MM.1S (cell line): Measurements from ENCODE around the gene SFTA2.

Source experiments
- CTCF ChIP-seq: fragments of 300-600 bp; sonication (generic); IDR thresholded peaks from 2 replicates; pipeline ENCODE4 v1.5.1; 2016; ENCODE audit warnings: antibody characterized with exemption, low read length, mixed read lengths
- EZH2 ChIP-seq: fragments of 300-600 bp; sonication (generic); optimal IDR thresholded peaks from 2 replicates; pipeline ENCODE3; 2017; ENCODE audit warnings: low read depth, mild to moderate bottlenecking, antibody characterized with exemption, low read length, mixed read lengths

- no peak for TF ChIP-seq CTCF
- no peak for TF ChIP-seq EZH2
Measured at GRCh38 chr6:30951907-30952469, 20.0 kb upstream of the SFTA2 start.
